Neural cell (in vitro differentiated cells): ENCODE measurements around the gene FUBP1. TPM values are rescaled to one million over a fixed set of nuclear protein-coding genes. Genes with fewer than 3 reads are reported as not detected.

ENCODE experiments used
- H2AFZ ChIP-seq: fragments of 200-600, 300-800 bp; sonication (generic), shearing (Covaris generic); 2 replicates; pipeline ENCODE4 v1.6.0; 2014; ENCODE audit warnings: low read depth, mild to moderate bottlenecking, antibody characterized with exemption, low read length, moderate library complexity
- H3F3A ChIP-seq: fragments of 200-600 bp; shearing (Covaris generic); 2 replicates; pipeline ENCODE4 v1.6.1; 2016; ENCODE audit warnings: mild to moderate bottlenecking, moderate library complexity, mixed read lengths, antibody characterized with exemption, low read length; ENCODE audit not compliant: insufficient read depth, poor library complexity, severe bottlenecking
- H3K27ac ChIP-seq: fragments of 200-600, 300-800 bp; sonication (generic), shearing (Covaris generic); 2 replicates; pipeline ENCODE4 v1.5.1; 2014; ENCODE audit warnings: mild to moderate bottlenecking, low read length, moderate library complexity
- H3K27me3 ChIP-seq: fragments of 300-800, 200-600 bp; sonication (generic), shearing (Covaris generic); 2 replicates; pipeline ENCODE4 v1.6.0; 2014; ENCODE audit warnings: mild to moderate bottlenecking, low read depth, low read length, moderate library complexity; ENCODE audit not compliant: insufficient read depth
- H3K36me3 ChIP-seq: fragments of 300-800, 200-600 bp; sonication (generic), shearing (Covaris generic); 2 replicates; pipeline ENCODE4 v1.5.1; 2014; ENCODE audit warnings: mild to moderate bottlenecking, antibody characterized with exemption, low read length, moderate library complexity; ENCODE audit not compliant: insufficient read depth
- H3K4me2 ChIP-seq: fragments of 300-800, 200-600 bp; sonication (generic), shearing (Covaris generic); 2 replicates; pipeline ENCODE4 v1.6.0; 2014; ENCODE audit warnings: mild to moderate bottlenecking, low read length
- H3K4me3 ChIP-seq: fragments of 300-800, 200-600 bp; sonication (generic), shearing (Covaris generic); 2 replicates; pipeline ENCODE4 v1.5.1; 2014; ENCODE audit warnings: mild to moderate bottlenecking, low read length, moderate library complexity
- H3K79me2 ChIP-seq: fragments of 200-600 bp; shearing (Covaris generic); replicated peaks from 2 replicates; pipeline ENCODE4 v1.6.0; 2014; ENCODE audit warnings: mild to moderate bottlenecking, low read length, moderate library complexity; ENCODE audit not compliant: insufficient read depth
- H3K9ac ChIP-seq: fragments of 300-800, 200-600 bp; sonication (generic), shearing (Covaris generic); 2 replicates; pipeline ENCODE4 v1.6.1; 2016; ENCODE audit warnings: mild to moderate bottlenecking, low read length, mixed read lengths
- H3K9me2 ChIP-seq: fragments of 200-600 bp; shearing (Covaris generic); 2 replicates; pipeline ENCODE4 v1.6.1; 2016; ENCODE audit warnings: mild to moderate bottlenecking, low read length, mixed read lengths; ENCODE audit not compliant: insufficient read depth
- H3K9me3 ChIP-seq: fragments of 200-600, 300-800 bp; sonication (generic), shearing (Covaris generic); 2 replicates; pipeline ENCODE4 v1.6.1; 2016; ENCODE audit warnings: mild to moderate bottlenecking, mixed run types, low read length, moderate library complexity, mixed read lengths
- H4K20me1 ChIP-seq: fragments of 200-600 bp; shearing (Covaris generic); 2 replicates; pipeline ENCODE4 v1.6.1; 2016; ENCODE audit warnings: mild to moderate bottlenecking, mixed run types; ENCODE audit not compliant: insufficient read depth
- EP300 ChIP-seq: fragments of 450-650 bp; conservative IDR thresholded peaks from 2 replicates; pipeline ENCODE4 v1.6.1; 2014; ENCODE audit warnings: antibody characterized with exemption, mild to moderate bottlenecking, moderate library complexity; ENCODE audit not compliant: poor library complexity, severe bottlenecking
- EZH2 ChIP-seq: fragments of 200-600, 300-800 bp; shearing (Covaris generic), sonication (generic); IDR thresholded peaks from 2 replicates; pipeline ENCODE4 v1.6.1; 2014; ENCODE audit warnings: antibody characterized with exemption, low read length, borderline replicate concordance, mild to moderate bottlenecking; ENCODE audit not compliant: insufficient read depth, poor library complexity, severe bottlenecking
- MXI1 ChIP-seq: fragments of 450-650 bp; conservative IDR thresholded peaks from 2 replicates; pipeline ENCODE4 v1.6.1; 2014; ENCODE audit warnings: antibody characterized with exemption, mild to moderate bottlenecking; ENCODE audit not compliant: poor library complexity, severe bottlenecking
- POLR2AphosphoS5 ChIP-seq: IDR thresholded peaks from 2 replicates; pipeline ENCODE4 v1.6.1; 2012
- RAD21 ChIP-seq: fragments of 450-650 bp; conservative IDR thresholded peaks from 2 replicates; pipeline ENCODE4 v1.6.1; 2014; ENCODE audit warnings: antibody characterized with exemption, mild to moderate bottlenecking, moderate library complexity
- SMC3 ChIP-seq: fragments of 450-650 bp; conservative IDR thresholded peaks from 2 replicates; pipeline ENCODE4 v1.6.1; 2014; ENCODE audit warnings: antibody characterized with exemption, mild to moderate bottlenecking, moderate library complexity; ENCODE audit not compliant: poor library complexity
- TAF1 ChIP-seq: IDR thresholded peaks from 2 replicates; pipeline ENCODE4 v1.6.1; 2012; ENCODE audit warnings: low read depth
- polyA plus RNA-seq: library from polyadenylated mRNA; depleted of rRNA; stranded (reverse); fragments of >200 nt; gene quantifications from 2 replicates; pipeline ENCODE4 v1.2.3, GENCODE V29; 2014
- TF ChIP-seq, protein P1 (sequence below): fragments of 450-650 bp; IDR thresholded peaks from 2 replicates; pipeline ENCODE4 v1.5.1; 2014; ENCODE audit warnings: antibody characterized with exemption, mild to moderate bottlenecking, moderate library complexity; ENCODE audit not compliant: poor library complexity, severe bottlenecking
- TF ChIP-seq, protein P2 (sequence below): IDR thresholded peaks from 2 replicates; pipeline ENCODE4 v1.6.1; 2012; ENCODE audit warnings: borderline replicate concordance

Gene FUBP1
- polyA plus RNA-seq, 1 donor from 2014 or later, result 630 TPM

DNA sequence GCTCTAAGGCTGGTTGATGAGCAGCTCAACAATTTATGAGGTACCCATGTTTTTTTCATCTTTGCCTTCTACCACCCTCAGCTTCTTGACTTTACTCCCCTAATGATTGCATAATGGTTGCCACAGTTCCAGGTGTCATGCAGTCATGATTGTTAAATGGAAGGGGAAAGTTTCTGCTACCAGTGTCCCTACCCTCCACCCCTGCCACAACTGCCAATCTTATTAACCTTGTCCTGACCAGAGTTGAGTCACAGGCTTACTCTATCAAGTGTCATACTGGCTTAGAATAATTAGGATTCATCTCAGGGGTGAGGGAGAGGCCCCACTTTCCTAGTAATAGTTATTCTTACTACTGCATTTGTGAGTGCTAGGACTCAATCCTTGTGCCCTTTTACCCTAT is 7.9 kb upstream of the FUBP1 start:
- no peak overlapping the region for H2AFZ ChIP-seq
- no peak for TF ChIP-seq SMC3
- no peak for TF ChIP-seq EZH2
- no peak for TF ChIP-seq RAD21
- TF ChIP-seq, protein P1, sequence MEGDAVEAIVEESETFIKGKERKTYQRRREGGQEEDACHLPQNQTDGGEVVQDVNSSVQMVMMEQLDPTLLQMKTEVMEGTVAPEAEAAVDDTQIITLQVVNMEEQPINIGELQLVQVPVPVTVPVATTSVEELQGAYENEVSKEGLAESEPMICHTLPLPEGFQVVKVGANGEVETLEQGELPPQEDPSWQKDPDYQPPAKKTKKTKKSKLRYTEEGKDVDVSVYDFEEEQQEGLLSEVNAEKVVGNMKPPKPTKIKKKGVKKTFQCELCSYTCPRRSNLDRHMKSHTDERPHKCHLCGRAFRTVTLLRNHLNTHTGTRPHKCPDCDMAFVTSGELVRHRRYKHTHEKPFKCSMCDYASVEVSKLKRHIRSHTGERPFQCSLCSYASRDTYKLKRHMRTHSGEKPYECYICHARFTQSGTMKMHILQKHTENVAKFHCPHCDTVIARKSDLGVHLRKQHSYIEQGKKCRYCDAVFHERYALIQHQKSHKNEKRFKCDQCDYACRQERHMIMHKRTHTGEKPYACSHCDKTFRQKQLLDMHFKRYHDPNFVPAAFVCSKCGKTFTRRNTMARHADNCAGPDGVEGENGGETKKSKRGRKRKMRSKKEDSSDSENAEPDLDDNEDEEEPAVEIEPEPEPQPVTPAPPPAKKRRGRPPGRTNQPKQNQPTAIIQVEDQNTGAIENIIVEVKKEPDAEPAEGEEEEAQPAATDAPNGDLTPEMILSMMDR, result no peak
- no peak for TF ChIP-seq EP300
- no peak for TF ChIP-seq TAF1
- H3K9me2 ChIP-seq, result no peaks in the 10 kb centered on the region
- no peaks in the 10 kb centered on the region for H3F3A ChIP-seq
- no peaks in the 10 kb centered on the region for H3K27me3 ChIP-seq
- H3K9ac ChIP-seq, result no peak overlapping the region
- H3K9me3 ChIP-seq, result no peaks in the 10 kb centered on the region
- no peak overlapping the region for H3K27ac ChIP-seq
- no peak overlapping the region for H3K4me3 ChIP-seq
- H3K4me2 ChIP-seq, result no peak overlapping the region
- no peaks in the 10 kb centered on the region for H3K36me3 ChIP-seq
- H3K79me2 ChIP-seq, result peaks cover 52% of the 10 kb centered on the region
- H4K20me1 ChIP-seq, result no peaks in the 10 kb centered on the region

DNA sequence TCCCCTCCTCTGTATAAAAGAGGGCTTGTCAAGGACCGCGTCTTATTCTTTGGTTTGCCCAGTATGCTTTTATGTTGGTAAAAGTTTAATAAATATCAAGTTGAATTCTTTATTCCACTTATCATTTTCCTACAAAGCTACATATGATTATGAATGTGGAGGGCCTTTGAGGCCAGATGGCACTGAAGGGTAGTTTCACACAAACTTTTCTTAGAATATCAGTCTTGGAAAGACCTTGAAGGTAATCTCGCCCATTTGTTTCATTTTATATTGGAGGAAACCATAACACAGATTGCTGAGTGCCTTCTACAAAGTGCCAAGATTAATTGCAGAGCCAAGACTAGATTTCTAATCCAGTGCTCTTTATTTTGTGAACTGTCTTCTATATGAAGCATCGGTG is 5.8 kb upstream of the FUBP1 start:
- no peaks in the 10 kb centered on the region for H3K36me3 ChIP-seq
- TF ChIP-seq EP300 (no peak), SMC3 (no peak), EZH2 (no peak), POLR2AphosphoS5 (no peak), TAF1 (no peak), RAD21 (no peak), MXI1 (no peak)
- TF ChIP-seq, protein P2, sequence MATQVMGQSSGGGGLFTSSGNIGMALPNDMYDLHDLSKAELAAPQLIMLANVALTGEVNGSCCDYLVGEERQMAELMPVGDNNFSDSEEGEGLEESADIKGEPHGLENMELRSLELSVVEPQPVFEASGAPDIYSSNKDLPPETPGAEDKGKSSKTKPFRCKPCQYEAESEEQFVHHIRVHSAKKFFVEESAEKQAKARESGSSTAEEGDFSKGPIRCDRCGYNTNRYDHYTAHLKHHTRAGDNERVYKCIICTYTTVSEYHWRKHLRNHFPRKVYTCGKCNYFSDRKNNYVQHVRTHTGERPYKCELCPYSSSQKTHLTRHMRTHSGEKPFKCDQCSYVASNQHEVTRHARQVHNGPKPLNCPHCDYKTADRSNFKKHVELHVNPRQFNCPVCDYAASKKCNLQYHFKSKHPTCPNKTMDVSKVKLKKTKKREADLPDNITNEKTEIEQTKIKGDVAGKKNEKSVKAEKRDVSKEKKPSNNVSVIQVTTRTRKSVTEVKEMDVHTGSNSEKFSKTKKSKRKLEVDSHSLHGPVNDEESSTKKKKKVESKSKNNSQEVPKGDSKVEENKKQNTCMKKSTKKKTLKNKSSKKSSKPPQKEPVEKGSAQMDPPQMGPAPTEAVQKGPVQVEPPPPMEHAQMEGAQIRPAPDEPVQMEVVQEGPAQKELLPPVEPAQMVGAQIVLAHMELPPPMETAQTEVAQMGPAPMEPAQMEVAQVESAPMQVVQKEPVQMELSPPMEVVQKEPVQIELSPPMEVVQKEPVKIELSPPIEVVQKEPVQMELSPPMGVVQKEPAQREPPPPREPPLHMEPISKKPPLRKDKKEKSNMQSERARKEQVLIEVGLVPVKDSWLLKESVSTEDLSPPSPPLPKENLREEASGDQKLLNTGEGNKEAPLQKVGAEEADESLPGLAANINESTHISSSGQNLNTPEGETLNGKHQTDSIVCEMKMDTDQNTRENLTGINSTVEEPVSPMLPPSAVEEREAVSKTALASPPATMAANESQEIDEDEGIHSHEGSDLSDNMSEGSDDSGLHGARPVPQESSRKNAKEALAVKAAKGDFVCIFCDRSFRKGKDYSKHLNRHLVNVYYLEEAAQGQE, result no peak
- TF ChIP-seq, protein P1, result no peak
- H4K20me1 ChIP-seq, result no peaks in the 10 kb centered on the region
- peaks cover 55% of the 10 kb centered on the region for H3K79me2 ChIP-seq
- H3K4me2 ChIP-seq, result no peak overlapping the region
- H3K4me3 ChIP-seq, result no peak overlapping the region
- no peaks in the 10 kb centered on the region for H3K27me3 ChIP-seq
- no peaks in the 10 kb centered on the region for H3K9me3 ChIP-seq
- no peak overlapping the region for H3K9ac ChIP-seq
- no peaks in the 10 kb centered on the region for H3F3A ChIP-seq
- no peak overlapping the region for H3K27ac ChIP-seq
- H2AFZ ChIP-seq, result no peak overlapping the region
- H3K9me2 ChIP-seq, result no peaks in the 10 kb centered on the region
